GM12865 (cell line): ENCODE results near the gene ZNF428.

Source experiments
- DNase-seq: peaks from one replicate; pipeline ENCODE4 v3.0.0; 2010; ENCODE audit warnings: low read depth
- H3K4me3 ChIP-seq: 2 replicates; pipeline ENCODE4 v1.5.1; 2011; ENCODE audit warnings: mild to moderate bottlenecking, low read depth, low read length, control low read depth
- CTCF ChIP-seq: IDR thresholded peaks from 2 replicates; pipeline ENCODE4 v1.5.1; 2011; ENCODE audit warnings: low read length, control low read depth, low read depth, inconsistent platforms; ENCODE audit not compliant: insufficient read depth; ENCODE audit errors: missing control alignments

ZNF428 gene

GRCh38 chr19:43660971-43661360, 41.5 kb upstream of the ZNF428 start:
- no peak for DNase-seq
- no peak for TF ChIP-seq CTCF
- no peak overlapping the region for H3K4me3 ChIP-seq

GRCh38 chr19:43660301-43660970, 41.0 kb upstream of the ZNF428 start:
- TF ChIP-seq CTCF, result no peak
- no peak overlapping the region for H3K4me3 ChIP-seq
- DNase-seq, result no peak

- no peak for TF ChIP-seq CTCF
- DNase-seq, result no peak
- no peak overlapping the region for H3K4me3 ChIP-seq
Measured at GRCh38 chr19:43658494-43658893, 39.1 kb upstream of the ZNF428 start.

GRCh38 chr19:43658001-43658400, 38.6 kb upstream of the ZNF428 start:
- no peak for DNase-seq
- H3K4me3 ChIP-seq, result no peak overlapping the region
- TF ChIP-seq CTCF, result no peak

GRCh38 chr19:43656436-43656835, 37.0 kb upstream of the ZNF428 start:
- no peak for DNase-seq
- TF ChIP-seq CTCF, result no peak
- no peak overlapping the region for H3K4me3 ChIP-seq

GRCh38 chr19:43652546-43652874, 33.1 kb upstream of the ZNF428 start:
- TF ChIP-seq CTCF, result no peak
- H3K4me3 ChIP-seq, result no peak overlapping the region
- no peak for DNase-seq
